ENCODE results near the gene SNX3. TPM values are rescaled to one million over a fixed set of nuclear protein-coding genes. Genes with fewer than 3 reads are reported as not detected.
A peak's percentile ranks its signal among the peaks of the same experiment; 100 is the strongest.
"Not testable (repeated sequence)": the region's sequence is repeated elsewhere in the genome, so short reads cannot be mapped to it uniquely, and the experiment has no call there.

The SNX3 gene
- total RNA-seq, 1 experiment from 2014 or later = 104 TPM

- H3K4me1 ChIP-seq (ENCODE audit: insufficient read depth, low read length, poor library complexity, severe bottlenecking) = peaks cover 10% of the 10 kb centered on the region
- H3K4me3 ChIP-seq (ENCODE audit: low read depth, low read length, poor library complexity, severe bottlenecking) = peak within 1 kb of the TSS; percentile 68
- no peaks in the 10 kb centered on the region for H3K9me3 ChIP-seq (ENCODE audit: low read depth, low read length, poor library complexity, severe bottlenecking)
- no peaks in the 10 kb centered on the region for H3K36me3 ChIP-seq (ENCODE audit: insufficient read depth, low read length, poor library complexity, severe bottlenecking)
- intact Hi-C loops (cut with micrococcal nuclease; ENCODE audit: unreplicated experiment) = no loop called here
- no peaks in the 10 kb centered on the region for H3K27me3 ChIP-seq (replicated peaks; ENCODE audit: insufficient read depth, low read depth, low read length, poor library complexity)
- ChIA-PET POLR2A (ENCODE audit: low non-redundant PET) (interaction anchor here (0.6 kb wide), 1 partner anchor 48 kb away, joined by 3 read pairs; no protein-coding TSS in a partner anchor), CTCF (no interaction called here)
- TF ChIP-seq CTCF (conservative IDR thresholded peaks at IDR 0.05; ENCODE audit: low read depth, low read length) = no peak
- peak; percentile 90 for DNase-seq (ENCODE audit: low spot score)
- BruUV-seq (replicated peaks) = TSS peak; percentile 66
- H3K27ac ChIP-seq (ENCODE audit: low read depth, low read length, poor library complexity, severe bottlenecking) = peak within 1 kb of the TSS; percentile 88
These were observed 34.1 kb upstream of the SNX3 start, which contains the start of gene AFG1L for GRCh38 chr6:108294727-108295625. Gene AFG1L, plus strand, starts transcription at chr6:108295054. Its CDS starts 26 bp downstream, at chr6:108295080.

DNA sequence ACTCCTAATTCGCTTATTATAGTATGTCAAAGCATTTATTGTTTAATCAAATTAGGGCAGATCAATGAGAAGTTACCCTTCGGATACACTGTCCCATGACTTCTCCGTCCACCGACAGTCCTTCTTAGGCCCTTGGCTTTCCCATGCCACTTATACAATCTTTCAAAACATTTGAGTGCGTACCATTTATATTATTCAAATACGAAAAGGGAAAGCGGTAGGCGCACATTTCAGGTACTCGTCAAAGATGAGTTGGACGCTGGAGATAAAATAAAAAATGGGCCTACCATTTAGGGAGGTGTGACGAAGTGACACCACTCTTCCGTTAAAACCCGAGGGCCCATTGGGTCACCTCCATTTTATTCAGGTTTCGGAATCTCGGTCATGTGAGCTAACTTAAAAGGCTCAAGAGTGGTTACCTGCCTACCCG, 33.5 kb upstream of the SNX3 start:
- Histone ChIP-seq H3K9me3 (ENCODE audit: low read depth, low read length, poor library complexity, severe bottlenecking) (no peaks in the 10 kb centered on the region), H3K4me3 (ENCODE audit: low read depth, low read length, poor library complexity, severe bottlenecking) (peak overlapping the region; percentile 68), H3K27me3 (replicated peaks; ENCODE audit: insufficient read depth, low read depth, low read length, poor library complexity) (no peaks in the 10 kb centered on the region), H3K4me1 (ENCODE audit: insufficient read depth, low read length, poor library complexity, severe bottlenecking) (peaks cover 10% of the 10 kb centered on the region), H3K36me3 (ENCODE audit: insufficient read depth, low read length, poor library complexity, severe bottlenecking) (no peaks in the 10 kb centered on the region), H3K27ac (ENCODE audit: low read depth, low read length, poor library complexity, severe bottlenecking) (peak overlapping the region; percentile 88)
- CTCF ChIA-PET = no interaction called here
- POLR2A ChIA-PET (ENCODE audit: low non-redundant PET) = interaction anchor here (0.6 kb wide), 1 partner anchor 47 kb away, joined by 3 read pairs; no protein-coding TSS in a partner anchor
- no peak for DNase-seq (ENCODE audit: low spot score)
- BruUV-seq (replicated peaks) = no TSS peak
- TF ChIP-seq EZH2 (IDR thresholded peaks at IDR 0.05; ENCODE audit: borderline replicate concordance, low read depth, low read length, poor library complexity, severe bottlenecking) (no peak), CTCF (conservative IDR thresholded peaks at IDR 0.05; ENCODE audit: low read depth, low read length) (no peak)
- intact Hi-C loops (cut with micrococcal nuclease; ENCODE audit: unreplicated experiment) = no loop called here

GRCh38 chr6:108293527-108294296, 32.9 kb upstream of the SNX3 start:
- intact Hi-C loops (cut with micrococcal nuclease; ENCODE audit: unreplicated experiment) = no loop called here
- H3K27ac ChIP-seq (ENCODE audit: low read depth, low read length, poor library complexity, severe bottlenecking) = no peak overlapping the region

GRCh38 chr6:108292561-108292960, 31.7 kb upstream of the SNX3 start:
- H3K27me3 ChIP-seq (replicated peaks; ENCODE audit: insufficient read depth, low read depth, low read length, poor library complexity); intact Hi-C loops (cut with micrococcal nuclease; ENCODE audit: unreplicated experiment); H3K27ac ChIP-seq (ENCODE audit: low read depth, low read length, poor library complexity, severe bottlenecking); H3K9me3 ChIP-seq (ENCODE audit: low read depth, low read length, poor library complexity, severe bottlenecking); BruUV-seq (replicated peaks); H3K36me3 ChIP-seq (ENCODE audit: insufficient read depth, low read length, poor library complexity, severe bottlenecking); H3K4me3 ChIP-seq (ENCODE audit: low read depth, low read length, poor library complexity, severe bottlenecking); CTCF ChIA-PET; DNase-seq (ENCODE audit: low spot score); POLR2A ChIA-PET (ENCODE audit: low non-redundant PET): not testable (repeated sequence)
- H3K4me1 ChIP-seq (ENCODE audit: insufficient read depth, low read length, poor library complexity, severe bottlenecking) = peaks cover 10% of the 10 kb centered on the region

More at GRCh38 chr6:108293527-108294296, 32.9 kb upstream of the SNX3 start:
- Histone ChIP-seq H3K36me3 (ENCODE audit: insufficient read depth, low read length, poor library complexity, severe bottlenecking) (no peaks in the 10 kb centered on the region), H3K4me3 (ENCODE audit: low read depth, low read length, poor library complexity, severe bottlenecking) (peak overlapping the region; percentile 68), H3K27me3 (replicated peaks; ENCODE audit: insufficient read depth, low read depth, low read length, poor library complexity) (no peaks in the 10 kb centered on the region), H3K4me1 (ENCODE audit: insufficient read depth, low read length, poor library complexity, severe bottlenecking) (peaks cover 10% of the 10 kb centered on the region), H3K9me3 (ENCODE audit: low read depth, low read length, poor library complexity, severe bottlenecking) (no peaks in the 10 kb centered on the region)
- DNase-seq (ENCODE audit: low spot score) = peak; percentile 4
- no TSS peak for BruUV-seq (replicated peaks)
- ChIA-PET POLR2A (ENCODE audit: low non-redundant PET) (no interaction called here), CTCF (no interaction called here)
- TF ChIP-seq EZH2 (IDR thresholded peaks at IDR 0.05; ENCODE audit: borderline replicate concordance, low read depth, low read length, poor library complexity, severe bottlenecking) (no peak), CTCF (conservative IDR thresholded peaks at IDR 0.05; ENCODE audit: low read depth, low read length) (no peak)

Data from A673 (cell line).